Measurements from ENCODE around the gene ASAP3.
A peak's percentile ranks its signal among the peaks of the same experiment; 100 is the strongest.

ASAP3 gene

DNA sequence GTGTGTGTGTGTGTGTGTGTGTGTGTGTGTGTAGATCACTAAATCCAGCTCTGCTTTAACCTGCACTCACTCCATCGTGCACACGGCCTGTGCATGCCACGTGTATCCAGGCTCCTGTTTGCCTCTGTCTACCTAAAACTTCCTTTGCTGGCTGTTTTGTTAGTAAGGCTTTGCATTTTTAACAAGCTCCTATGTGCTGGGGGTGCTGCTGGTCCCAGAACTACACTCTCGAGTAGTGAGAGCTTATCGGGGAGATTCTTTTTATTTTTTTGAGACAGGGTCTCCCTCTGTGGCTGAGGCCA is 58.8 kb downstream of the ASAP3 start:
- Histone ChIP-seq H3K27me3 (ENCODE audit: control insufficient read depth, insufficient read depth, low read length) (peaks cover 75% of the 10 kb centered on the region), H3K27ac (ENCODE audit: low read length) (no peak overlapping the region), H3K9me3 (ENCODE audit: control insufficient read depth, low read depth, low read length) (no peaks in the 10 kb centered on the region), H3K36me3 (ENCODE audit: control insufficient read depth, low read depth, low read length) (peaks cover 7% of the 10 kb centered on the region), H3K4me1 (ENCODE audit: control insufficient read depth, low read depth, low read length) (peaks cover 4% of the 10 kb centered on the region), H3K9ac (ENCODE audit: low read length) (no peak overlapping the region), H3K4me3 (ENCODE audit: low read length) (peak overlapping the region; percentile 18)

GRCh38 chr1:23424293-23425192 is 59.4 kb downstream of the ASAP3 start, which contains the start of gene TCEA3:
Gene TCEA3, minus strand, starts transcription at chr1:23424748. Its CDS starts 115 bp downstream, at chr1:23424633.
- H3K9me3 ChIP-seq (ENCODE audit: control insufficient read depth, low read depth, low read length): no peaks in the 10 kb centered on the region
- peaks cover 4% of the 10 kb centered on the region for H3K4me1 ChIP-seq (ENCODE audit: control insufficient read depth, low read depth, low read length)
- no peak within 1 kb of the TSS for H3K27ac ChIP-seq (ENCODE audit: low read length)
- H3K9ac ChIP-seq (ENCODE audit: low read length): no peak within 1 kb of the TSS
- H3K27me3 ChIP-seq (ENCODE audit: control insufficient read depth, insufficient read depth, low read length): peaks cover 81% of the 10 kb centered on the region
- peak within 1 kb of the TSS; percentile 25 for H3K4me3 ChIP-seq (ENCODE audit: low read length)
- peaks cover 5% of the 10 kb centered on the region for H3K36me3 ChIP-seq (ENCODE audit: control insufficient read depth, low read depth, low read length)

GRCh38 chr1:23423415-23424292 is 60.3 kb downstream of the ASAP3 start:
- no peak overlapping the region for H3K27ac ChIP-seq (ENCODE audit: low read length)
- H3K36me3 ChIP-seq (ENCODE audit: control insufficient read depth, low read depth, low read length): no peaks in the 10 kb centered on the region
- H3K4me3 ChIP-seq (ENCODE audit: low read length): peak overlapping the region; percentile 25
- peaks cover 4% of the 10 kb centered on the region for H3K4me1 ChIP-seq (ENCODE audit: control insufficient read depth, low read depth, low read length)
- peaks cover 90% of the 10 kb centered on the region for H3K27me3 ChIP-seq (ENCODE audit: control insufficient read depth, insufficient read depth, low read length)
- H3K9me3 ChIP-seq (ENCODE audit: control insufficient read depth, low read depth, low read length): no peaks in the 10 kb centered on the region
- no peak overlapping the region for H3K9ac ChIP-seq (ENCODE audit: low read length)

- Histone ChIP-seq H3K4me1 (ENCODE audit: control insufficient read depth, low read depth, low read length) (peaks cover 4% of the 10 kb centered on the region), H3K27ac (ENCODE audit: low read length) (no peak overlapping the region), H3K9ac (ENCODE audit: low read length) (no peak overlapping the region), H3K36me3 (ENCODE audit: control insufficient read depth, low read depth, low read length) (no peaks in the 10 kb centered on the region), H3K9me3 (ENCODE audit: control insufficient read depth, low read depth, low read length) (no peaks in the 10 kb centered on the region), H3K4me3 (ENCODE audit: low read length) (no peak overlapping the region), H3K27me3 (ENCODE audit: control insufficient read depth, insufficient read depth, low read length) (peaks cover 97% of the 10 kb centered on the region)
These were observed 61.0 kb downstream of the ASAP3 start for GRCh38 chr1:23422941-23423340.

DNA sequence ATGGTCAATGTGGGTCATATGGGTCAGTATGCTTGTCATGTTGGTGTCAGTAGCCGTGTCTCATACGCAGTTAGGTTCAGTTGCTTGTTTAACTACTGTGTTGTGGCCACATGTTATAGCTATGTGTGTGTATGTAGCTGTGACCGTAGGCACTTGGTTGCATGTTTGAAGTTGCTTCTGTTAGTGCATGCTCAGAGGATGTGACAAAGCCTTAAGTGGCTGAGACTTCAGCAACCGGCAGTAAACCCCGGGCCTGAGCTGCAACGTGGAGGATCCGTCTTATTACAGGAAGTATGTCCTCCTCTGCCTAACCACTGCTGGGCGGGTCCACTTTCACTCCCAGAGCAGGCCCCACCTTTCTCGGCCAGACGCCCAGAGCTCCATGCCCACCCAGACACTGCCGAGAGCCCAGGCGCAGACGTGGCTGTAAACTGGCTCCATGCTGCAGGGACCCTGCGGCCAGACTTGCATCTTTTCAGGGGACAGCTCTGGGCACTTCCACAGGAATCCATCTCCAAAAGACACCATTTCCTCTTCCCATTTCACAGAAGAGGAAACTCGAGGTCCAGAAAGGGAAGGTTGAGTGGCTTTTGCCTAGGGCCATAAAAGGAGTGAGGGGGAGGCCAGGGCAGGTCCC is 61.6 kb downstream of the ASAP3 start:
- no peaks in the 10 kb centered on the region for H3K36me3 ChIP-seq (ENCODE audit: control insufficient read depth, low read depth, low read length)
- H3K27me3 ChIP-seq (ENCODE audit: control insufficient read depth, insufficient read depth, low read length): peaks cover 100% of the 10 kb centered on the region
- H3K4me1 ChIP-seq (ENCODE audit: control insufficient read depth, low read depth, low read length): peaks cover 4% of the 10 kb centered on the region
- H3K9ac ChIP-seq (ENCODE audit: low read length): no peak overlapping the region
- H3K4me3 ChIP-seq (ENCODE audit: low read length): no peak overlapping the region
- no peaks in the 10 kb centered on the region for H3K9me3 ChIP-seq (ENCODE audit: control insufficient read depth, low read depth, low read length)
- H3K27ac ChIP-seq (ENCODE audit: low read length): no peak overlapping the region

DNA sequence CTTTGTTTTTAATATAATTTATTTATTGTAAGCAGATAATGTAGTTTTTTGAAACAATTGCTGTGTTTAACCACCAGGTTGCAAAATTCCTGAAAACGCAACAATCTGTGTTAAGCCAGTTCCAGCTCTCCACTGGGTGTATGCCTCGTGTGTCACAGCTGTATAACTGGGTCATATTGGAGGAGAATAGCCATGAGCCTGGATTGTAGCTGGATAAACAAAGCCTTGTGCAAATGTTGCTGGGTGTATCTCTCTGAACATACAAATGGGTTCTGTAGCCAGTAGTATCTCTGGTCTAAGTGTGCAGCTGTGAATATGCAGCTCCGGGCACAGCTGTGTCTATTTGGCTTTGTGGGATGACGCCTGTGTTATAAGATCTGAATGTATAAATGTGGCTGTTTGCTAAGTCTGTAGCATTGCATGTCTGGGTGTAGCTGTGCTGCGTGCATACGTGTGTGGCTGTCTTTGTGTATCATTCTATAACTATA is 62.2 kb downstream of the ASAP3 start:
- H3K27ac ChIP-seq (ENCODE audit: low read length): no peak overlapping the region
- H3K9ac ChIP-seq (ENCODE audit: low read length): no peak overlapping the region
- no peak overlapping the region for H3K4me3 ChIP-seq (ENCODE audit: low read length)
- no peaks in the 10 kb centered on the region for H3K9me3 ChIP-seq (ENCODE audit: control insufficient read depth, low read depth, low read length)
- no peaks in the 10 kb centered on the region for H3K36me3 ChIP-seq (ENCODE audit: control insufficient read depth, low read depth, low read length)
- H3K27me3 ChIP-seq (ENCODE audit: control insufficient read depth, insufficient read depth, low read length): peaks cover 100% of the 10 kb centered on the region
- peaks cover 4% of the 10 kb centered on the region for H3K4me1 ChIP-seq (ENCODE audit: control insufficient read depth, low read depth, low read length)

- H3K4me1 ChIP-seq (ENCODE audit: control insufficient read depth, low read depth, low read length): peaks cover 4% of the 10 kb centered on the region
- no peaks in the 10 kb centered on the region for H3K9me3 ChIP-seq (ENCODE audit: control insufficient read depth, low read depth, low read length)
- H3K27ac ChIP-seq (ENCODE audit: low read length): no peak overlapping the region
- H3K36me3 ChIP-seq (ENCODE audit: control insufficient read depth, low read depth, low read length): no peaks in the 10 kb centered on the region
- peaks cover 100% of the 10 kb centered on the region for H3K27me3 ChIP-seq (ENCODE audit: control insufficient read depth, insufficient read depth, low read length)
- no peak overlapping the region for H3K9ac ChIP-seq (ENCODE audit: low read length)
- no peak overlapping the region for H3K4me3 ChIP-seq (ENCODE audit: low read length)
These were observed 62.6 kb downstream of the ASAP3 start for GRCh38 chr1:23421343-23421742.

GRCh38 chr1:23420778-23421177 is 63.2 kb downstream of the ASAP3 start:
- H3K9me3 ChIP-seq (ENCODE audit: control insufficient read depth, low read depth, low read length): no peaks in the 10 kb centered on the region
- H3K27me3 ChIP-seq (ENCODE audit: control insufficient read depth, insufficient read depth, low read length): peaks cover 100% of the 10 kb centered on the region
- H3K36me3 ChIP-seq (ENCODE audit: control insufficient read depth, low read depth, low read length): no peaks in the 10 kb centered on the region
- no peak overlapping the region for H3K27ac ChIP-seq (ENCODE audit: low read length)
- H3K4me3 ChIP-seq (ENCODE audit: low read length): no peak overlapping the region
- no peak overlapping the region for H3K9ac ChIP-seq (ENCODE audit: low read length)
- H3K4me1 ChIP-seq (ENCODE audit: control insufficient read depth, low read depth, low read length): peaks cover 4% of the 10 kb centered on the region

- Histone ChIP-seq H3K9ac (ENCODE audit: low read length) (no peak overlapping the region), H3K4me1 (ENCODE audit: control insufficient read depth, low read depth, low read length) (peaks cover 4% of the 10 kb centered on the region), H3K27me3 (ENCODE audit: control insufficient read depth, insufficient read depth, low read length) (peaks cover 99% of the 10 kb centered on the region), H3K36me3 (ENCODE audit: control insufficient read depth, low read depth, low read length) (no peaks in the 10 kb centered on the region), H3K27ac (ENCODE audit: low read length) (no peak overlapping the region), H3K9me3 (ENCODE audit: control insufficient read depth, low read depth, low read length) (no peaks in the 10 kb centered on the region), H3K4me3 (ENCODE audit: low read length) (no peak overlapping the region)
These were observed 64.8 kb downstream of the ASAP3 start for GRCh38 chr1:23419180-23419579.

GRCh38 chr1:23417570-23417969 is 66.4 kb downstream of the ASAP3 start:
- Histone ChIP-seq H3K36me3 (ENCODE audit: control insufficient read depth, low read depth, low read length) (no peaks in the 10 kb centered on the region), H3K9me3 (ENCODE audit: control insufficient read depth, low read depth, low read length) (no peaks in the 10 kb centered on the region), H3K4me3 (ENCODE audit: low read length) (no peak overlapping the region), H3K27ac (ENCODE audit: low read length) (no peak overlapping the region), H3K9ac (ENCODE audit: low read length) (no peak overlapping the region), H3K27me3 (ENCODE audit: control insufficient read depth, insufficient read depth, low read length) (peaks cover 89% of the 10 kb centered on the region), H3K4me1 (ENCODE audit: control insufficient read depth, low read depth, low read length) (no peaks in the 10 kb centered on the region)

DNA sequence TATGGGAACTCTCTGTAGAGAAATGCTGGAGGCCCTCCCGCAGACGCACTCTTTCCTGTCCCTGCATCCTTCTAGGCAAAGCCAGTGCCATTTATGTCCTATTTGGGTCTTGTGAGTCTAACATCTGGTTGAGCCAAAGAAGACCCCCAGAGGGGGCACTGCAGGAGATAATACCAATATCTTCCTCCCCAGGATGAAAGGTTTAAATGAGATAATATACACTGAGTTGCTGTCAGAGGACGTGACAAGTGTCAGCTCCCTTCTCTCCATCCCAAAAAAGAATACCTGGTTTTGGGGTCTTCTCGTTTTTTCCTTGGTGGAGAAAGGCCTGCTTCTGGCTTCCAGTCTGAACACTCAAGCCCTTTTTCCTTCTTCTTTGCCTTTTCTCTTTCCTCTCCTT is 67.0 kb downstream of the ASAP3 start:
- Histone ChIP-seq H3K9me3 (ENCODE audit: control insufficient read depth, low read depth, low read length) (no peaks in the 10 kb centered on the region), H3K27me3 (ENCODE audit: control insufficient read depth, insufficient read depth, low read length) (peaks cover 85% of the 10 kb centered on the region), H3K27ac (ENCODE audit: low read length) (no peak overlapping the region), H3K36me3 (ENCODE audit: control insufficient read depth, low read depth, low read length) (no peaks in the 10 kb centered on the region), H3K4me1 (ENCODE audit: control insufficient read depth, low read depth, low read length) (no peaks in the 10 kb centered on the region), H3K9ac (ENCODE audit: low read length) (no peak overlapping the region), H3K4me3 (ENCODE audit: low read length) (no peak overlapping the region)

All from iPS-18a (cell line).